Cardiac muscle cell (in vitro differentiated cells and primary cell): ENCODE results near the gene PCNA. TPM values are rescaled to one million over a fixed set of nuclear protein-coding genes. Genes with fewer than 3 reads are reported as not detected.
"Not testable (repeated sequence)": the region's sequence is repeated elsewhere in the genome, so short reads cannot be mapped to it uniquely, and the experiment has no call there.

Experiments used
- DNase-seq, 2 donors: peaks; one replicate each; pipeline versions ENCODE4 v3.0.0 to v3.0.0-alpha.2; 2010 to 2017; ENCODE audit warnings: low read depth in 1 of 2, low spot score in 1 of 2
- H3K27ac ChIP-seq: fragments of 200-600 bp; sonication (generic); 2 replicates; pipeline ENCODE4 v1.5.1; 2016
- H3K27me3 ChIP-seq: fragments of 200-600 bp; sonication (generic); 2 replicates; pipeline ENCODE4 v1.6.0; 2016; ENCODE audit warnings: control low read depth
- H3K36me3 ChIP-seq: fragments of 200-600 bp; sonication (generic); 2 replicates; pipeline ENCODE4 v1.5.1; 2016; ENCODE audit warnings: control low read depth
- H3K4me1 ChIP-seq: fragments of 200-600 bp; sonication (generic); 2 replicates; pipeline ENCODE4 v1.8.1; 2017; ENCODE audit warnings: low read depth, mild to moderate bottlenecking, mixed run types
- H3K4me3 ChIP-seq: fragments of 200-600 bp; sonication (generic); 2 replicates; pipeline ENCODE4 v1.5.1; 2016; ENCODE audit warnings: mild to moderate bottlenecking
- H3K9me3 ChIP-seq: fragments of 200-600 bp; sonication (generic); 2 replicates; pipeline ENCODE4 v1.5.1; 2017; ENCODE audit warnings: low read depth, mild to moderate bottlenecking, control low read depth
- CTCF ChIP-seq: IDR thresholded peaks from 2 replicates; pipeline ENCODE4 v1.5.1; 2012; ENCODE audit warnings: low read depth, mild to moderate bottlenecking, low read length
- polyA plus RNA-seq: library from polyadenylated mRNA; unstranded; fragments of >200 nt; fragmentation: Nextera tagmentation; extraction: Ambion mirVana; gene quantifications from 2 replicates; pipeline ENCODE4 v1.2.1, GENCODE V29; 2016
- total RNA-seq: library from RNA; depleted of rRNA; stranded (reverse); fragments of >200 nt; gene quantifications from 2 replicates; pipeline ENCODE4 v1.2.3, GENCODE V29; 2016

The PCNA gene
- total and polyA plus RNA-seq, 2 experiments from 2014 or later = 46.6 to 81.2 TPM

GRCh38 chr20:5074232-5074674, 45.5 kb downstream of the PCNA start:
- Histone ChIP-seq H3K4me1 (no peaks in the 10 kb centered on the region), H3K27me3 (no peaks in the 10 kb centered on the region), H3K36me3 (no peaks in the 10 kb centered on the region), H3K9me3 (no peaks in the 10 kb centered on the region), H3K4me3 (no peak overlapping the region), H3K27ac (no peak overlapping the region)
- DNase-seq = no peak
- no peak for TF ChIP-seq CTCF

GRCh38 chr20:5073660-5074231, 46.0 kb downstream of the PCNA start:
- Histone ChIP-seq H3K27ac (no peak overlapping the region), H3K4me3 (no peak overlapping the region), H3K4me1 (no peaks in the 10 kb centered on the region), H3K27me3 (no peaks in the 10 kb centered on the region), H3K36me3 (no peaks in the 10 kb centered on the region), H3K9me3 (no peaks in the 10 kb centered on the region)
- TF ChIP-seq CTCF = no peak
- DNase-seq = no peak

- Histone ChIP-seq H3K9me3 (no peaks in the 10 kb centered on the region), H3K4me3 (no peak overlapping the region), H3K36me3 (no peaks in the 10 kb centered on the region), H3K4me1 (no peaks in the 10 kb centered on the region), H3K27ac (no peak overlapping the region), H3K27me3 (no peaks in the 10 kb centered on the region)
- TF ChIP-seq CTCF = no peak
- DNase-seq = peak in 1 of 2 donors; percentile 58
These were observed 46.8 kb downstream of the PCNA start for GRCh38 chr20:5072756-5073659.

GRCh38 chr20:5071942-5072341, 47.8 kb downstream of the PCNA start:
- H3K27me3 ChIP-seq, H3K36me3 ChIP-seq, H3K4me3 ChIP-seq, H3K9me3 ChIP-seq, H3K27ac ChIP-seq, DNase-seq, H3K4me1 ChIP-seq: not testable (repeated sequence)

- H3K27ac ChIP-seq = no peak overlapping the region
- no peaks in the 10 kb centered on the region for H3K9me3 ChIP-seq
- no peaks in the 10 kb centered on the region for H3K27me3 ChIP-seq
- H3K36me3 ChIP-seq = no peaks in the 10 kb centered on the region
- no peaks in the 10 kb centered on the region for H3K4me1 ChIP-seq
- no peak for TF ChIP-seq CTCF
- no peak overlapping the region for H3K4me3 ChIP-seq
- DNase-seq = no peak
These were observed 49.2 kb downstream of the PCNA start for GRCh38 chr20:5070570-5070969.

- Histone ChIP-seq H3K27me3 (no peaks in the 10 kb centered on the region), H3K9me3 (no peaks in the 10 kb centered on the region)
- no peak for TF ChIP-seq CTCF
These were observed 49.7 kb downstream of the PCNA start for GRCh38 chr20:5070081-5070480.

More at GRCh38 chr20:5070081-5070480, 49.7 kb downstream of the PCNA start:
- H3K27ac ChIP-seq = no peak overlapping the region
- H3K36me3 ChIP-seq = no peaks in the 10 kb centered on the region
- H3K4me3 ChIP-seq = no peak overlapping the region
- no peaks in the 10 kb centered on the region for H3K4me1 ChIP-seq
- DNase-seq = no peak
